Endodermal cell (in vitro differentiated cells): ENCODE data around the gene CPEB2. TPM values are rescaled to one million over a fixed set of nuclear protein-coding genes. Genes with fewer than 3 reads are reported as not detected.

Experiments used
- DNase-seq: peaks from one replicate; pipeline ENCODE4 v3.0.0-alpha.2; 2017
- H3K27ac ChIP-seq: 2 replicates; pipeline ENCODE4 v1.5.1; 2013; ENCODE audit warnings: mild to moderate bottlenecking, low read depth, low read length, moderate library complexity
- H3K27me3 ChIP-seq: 2 replicates; pipeline ENCODE4 v1.6.1; 2013; ENCODE audit warnings: mild to moderate bottlenecking, low read length, moderate library complexity; ENCODE audit not compliant: insufficient read depth, control insufficient read depth, poor library complexity, severe bottlenecking
- H3K36me3 ChIP-seq: 2 replicates; pipeline ENCODE4 v1.7.0; 2013; ENCODE audit warnings: mild to moderate bottlenecking, low read length, moderate library complexity; ENCODE audit not compliant: control insufficient read depth, insufficient read depth
- H3K4me1 ChIP-seq: one replicate; pipeline ENCODE4 v1.7.0; 2013; ENCODE audit warnings: low read length; ENCODE audit not compliant: control insufficient read depth, insufficient read depth
- H3K4me3 ChIP-seq: 2 replicates; pipeline ENCODE4 v1.5.1; 2013; ENCODE audit warnings: mild to moderate bottlenecking, low read length, moderate library complexity
- H3K9ac ChIP-seq: 2 replicates; pipeline ENCODE4 v1.6.1; 2013; ENCODE audit warnings: mild to moderate bottlenecking, low read length, moderate library complexity; ENCODE audit not compliant: poor library complexity, severe bottlenecking; ENCODE audit errors: extremely low read depth
- H3K9me3 ChIP-seq: 2 replicates; pipeline ENCODE4 v1.6.1; 2013; ENCODE audit warnings: mild to moderate bottlenecking, low read length, moderate library complexity; ENCODE audit not compliant: control insufficient read depth
- H3K27ac Mint-ChIP-seq: 2 replicates; pipeline ENCODE4 v1.8.0; 2020; ENCODE audit warnings: mixed read lengths
- H3K27me3 Mint-ChIP-seq: 2 replicates; pipeline ENCODE4 v1.8.0; 2021; ENCODE audit warnings: mild to moderate bottlenecking, mixed read lengths; ENCODE audit not compliant: insufficient read depth
- H3K36me3 Mint-ChIP-seq: 2 replicates; pipeline ENCODE4 v1.8.0; 2020; ENCODE audit warnings: low read depth, mixed read lengths
- H3K4me1 Mint-ChIP-seq: 2 replicates; pipeline ENCODE4 v1.8.0; 2020; ENCODE audit warnings: mixed read lengths
- H3K4me3 Mint-ChIP-seq: 2 replicates; pipeline ENCODE4 v1.8.0; 2020; ENCODE audit warnings: mild to moderate bottlenecking, moderate library complexity, mixed read lengths
- H3K9me3 Mint-ChIP-seq: 2 replicates; pipeline ENCODE4 v1.8.0; 2020; ENCODE audit warnings: mild to moderate bottlenecking, mixed read lengths
- CTCF ChIP-seq: fragments of 200-600 bp; sonication (generic); conservative IDR thresholded peaks from 2 replicates; pipeline ENCODE4 v1.5.0; 2021; ENCODE audit warnings: antibody characterized with exemption, mild to moderate bottlenecking
- WGBS, 2 experiments: methylation state at CpG; one replicate each; pipeline versions ENCODE4 v1.1.5 to v1.1.7; 2013; ENCODE audit warnings: missing lambda C conversion rate in 2 of 2, mixed read lengths in 1 of 2; ENCODE audit not compliant: insufficient coverage in 1 of 2, insufficient read length in 1 of 2; 5-methylcytosine and 5-hydroxymethylcytosine counted together
- total RNA-seq, 2 donors: library from RNA; stranded (reverse); fragmentation: NEBNext Ultra II Directional in 1 of 2; extraction: Animal tissue kit (Norgen Biotek cat#: 25700) in 1 of 2; gene quantifications; 2 replicates in 1 of 2; 3 replicates in 1 of 2; pipeline ENCODE4 v1.2.1, GENCODE V29; 2021

The CPEB2 gene
- total RNA-seq, 2 donors from 2014 or later: 4.8 to 8.6 TPM

GRCh38 chr4:15031993-15032675 is 29.9 kb downstream of the CPEB2 start:
- no peak overlapping the region for H3K27ac ChIP-seq
- Mint-ChIP-seq H3K36me3 (peaks cover 28% of the 10 kb centered on the region), H3K4me3 (no peak overlapping the region), H3K27ac (no peak overlapping the region), H3K9me3 (peaks cover 19% of the 10 kb centered on the region), H3K27me3 (no peaks in the 10 kb centered on the region), H3K4me1 (no peaks in the 10 kb centered on the region)
- H3K27me3 ChIP-seq: no peaks in the 10 kb centered on the region
- no peak for DNase-seq
- H3K9ac ChIP-seq: no peak overlapping the region
- H3K4me1 ChIP-seq: no peaks in the 10 kb centered on the region
- TF ChIP-seq CTCF: no peak
- no peak overlapping the region for H3K4me3 ChIP-seq
- WGBS, 2 experiments: 98 to 100% methylated on average over 1 to 2 of the region's 2 CpGs
- H3K36me3 ChIP-seq: peaks cover 29% of the 10 kb centered on the region
- H3K9me3 ChIP-seq: peaks cover 18% of the 10 kb centered on the region

- no peak for DNase-seq
- peaks cover 18% of the 10 kb centered on the region for H3K9me3 ChIP-seq
- H3K9ac ChIP-seq: no peak overlapping the region
- Mint-ChIP-seq H3K9me3 (peaks cover 19% of the 10 kb centered on the region), H3K4me1 (no peaks in the 10 kb centered on the region), H3K27ac (no peak overlapping the region), H3K4me3 (no peak overlapping the region), H3K27me3 (no peaks in the 10 kb centered on the region), H3K36me3 (peaks cover 28% of the 10 kb centered on the region)
- peaks cover 34% of the 10 kb centered on the region for H3K36me3 ChIP-seq
- H3K4me3 ChIP-seq: no peak overlapping the region
- no peak for TF ChIP-seq CTCF
- WGBS, 2 experiments: 94 to 97% methylated on average over 4 to 6 of the region's 6 CpGs
- no peaks in the 10 kb centered on the region for H3K4me1 ChIP-seq
- no peak overlapping the region for H3K27ac ChIP-seq
- H3K27me3 ChIP-seq: no peaks in the 10 kb centered on the region
Observed at GRCh38 chr4:15034071-15034764, 31.9 kb downstream of the CPEB2 start.

- H3K4me1 ChIP-seq: no peaks in the 10 kb centered on the region
Observed at GRCh38 chr4:15035159-15035558, 32.9 kb downstream of the CPEB2 start.

More at GRCh38 chr4:15035159-15035558, 32.9 kb downstream of the CPEB2 start:
- peaks cover 37% of the 10 kb centered on the region for H3K36me3 ChIP-seq
- DNase-seq: no peak
- H3K27me3 ChIP-seq: no peaks in the 10 kb centered on the region
- Mint-ChIP-seq H3K4me1 (no peaks in the 10 kb centered on the region), H3K36me3 (peaks cover 28% of the 10 kb centered on the region), H3K27me3 (no peaks in the 10 kb centered on the region), H3K9me3 (peaks cover 19% of the 10 kb centered on the region), H3K27ac (no peak overlapping the region), H3K4me3 (no peak overlapping the region)
- peaks cover 18% of the 10 kb centered on the region for H3K9me3 ChIP-seq
- no peak overlapping the region for H3K9ac ChIP-seq
- TF ChIP-seq CTCF: no peak
- no peak overlapping the region for H3K27ac ChIP-seq
- H3K4me3 ChIP-seq: no peak overlapping the region
